ENCODE results near the gene PKNOX1.
"Not testable (repeated sequence)": the region's sequence is repeated elsewhere in the genome, so short reads cannot be mapped to it uniquely, and the experiment has no call there.

Gene PKNOX1, protein sequence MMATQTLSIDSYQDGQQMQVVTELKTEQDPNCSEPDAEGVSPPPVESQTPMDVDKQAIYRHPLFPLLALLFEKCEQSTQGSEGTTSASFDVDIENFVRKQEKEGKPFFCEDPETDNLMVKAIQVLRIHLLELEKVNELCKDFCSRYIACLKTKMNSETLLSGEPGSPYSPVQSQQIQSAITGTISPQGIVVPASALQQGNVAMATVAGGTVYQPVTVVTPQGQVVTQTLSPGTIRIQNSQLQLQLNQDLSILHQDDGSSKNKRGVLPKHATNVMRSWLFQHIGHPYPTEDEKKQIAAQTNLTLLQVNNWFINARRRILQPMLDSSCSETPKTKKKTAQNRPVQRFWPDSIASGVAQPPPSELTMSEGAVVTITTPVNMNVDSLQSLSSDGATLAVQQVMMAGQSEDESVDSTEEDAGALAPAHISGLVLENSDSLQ

DNA sequence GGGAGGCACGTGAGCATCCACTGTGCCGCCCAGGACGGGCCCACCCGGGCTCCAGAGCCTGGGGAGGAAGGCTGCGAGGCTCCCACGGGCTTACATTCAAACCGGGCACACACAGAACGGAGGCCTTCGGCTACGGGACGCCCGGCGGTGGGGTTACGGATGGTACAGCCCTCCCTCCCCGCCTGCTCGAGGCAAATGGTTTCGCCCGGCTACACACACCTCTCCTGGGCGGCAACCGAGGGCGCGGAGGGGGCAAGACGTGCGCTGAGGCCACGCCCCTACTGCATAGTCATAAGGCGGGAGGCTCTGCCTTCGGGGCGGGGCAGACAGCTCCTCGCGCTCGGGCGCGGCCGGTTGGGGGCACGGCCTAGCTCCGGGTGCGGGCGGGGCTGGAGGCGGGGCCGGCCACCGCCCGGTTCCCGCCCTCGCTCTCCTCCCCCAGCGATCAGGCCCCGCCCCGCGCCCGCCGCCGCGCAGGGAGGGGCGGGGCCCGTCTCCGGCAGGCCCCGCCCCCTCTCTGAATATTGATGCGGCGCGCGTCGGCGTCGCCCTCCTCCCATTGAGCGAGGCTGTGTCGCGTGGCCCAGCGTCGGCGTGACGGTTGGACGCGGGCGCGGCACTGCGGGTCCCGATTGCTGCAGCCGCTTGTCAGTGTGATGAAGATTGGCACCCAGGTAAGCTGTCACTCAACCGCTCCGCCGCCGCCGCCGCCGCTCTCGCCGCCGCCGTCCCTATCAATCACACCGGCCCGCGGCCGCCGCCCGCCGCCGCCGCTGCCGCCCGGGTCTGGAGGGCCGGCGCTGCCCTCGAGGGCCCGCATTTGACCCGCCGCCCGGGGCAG lies at the start of gene PKNOX1:
Gene PKNOX1 (plus strand): TSS at position 572 of the 841 bp plus-strand sequence. CDS start 29,820 bp downstream, outside the sequence.
- DNase-seq = peak; percentile 99 to 100

DNA sequence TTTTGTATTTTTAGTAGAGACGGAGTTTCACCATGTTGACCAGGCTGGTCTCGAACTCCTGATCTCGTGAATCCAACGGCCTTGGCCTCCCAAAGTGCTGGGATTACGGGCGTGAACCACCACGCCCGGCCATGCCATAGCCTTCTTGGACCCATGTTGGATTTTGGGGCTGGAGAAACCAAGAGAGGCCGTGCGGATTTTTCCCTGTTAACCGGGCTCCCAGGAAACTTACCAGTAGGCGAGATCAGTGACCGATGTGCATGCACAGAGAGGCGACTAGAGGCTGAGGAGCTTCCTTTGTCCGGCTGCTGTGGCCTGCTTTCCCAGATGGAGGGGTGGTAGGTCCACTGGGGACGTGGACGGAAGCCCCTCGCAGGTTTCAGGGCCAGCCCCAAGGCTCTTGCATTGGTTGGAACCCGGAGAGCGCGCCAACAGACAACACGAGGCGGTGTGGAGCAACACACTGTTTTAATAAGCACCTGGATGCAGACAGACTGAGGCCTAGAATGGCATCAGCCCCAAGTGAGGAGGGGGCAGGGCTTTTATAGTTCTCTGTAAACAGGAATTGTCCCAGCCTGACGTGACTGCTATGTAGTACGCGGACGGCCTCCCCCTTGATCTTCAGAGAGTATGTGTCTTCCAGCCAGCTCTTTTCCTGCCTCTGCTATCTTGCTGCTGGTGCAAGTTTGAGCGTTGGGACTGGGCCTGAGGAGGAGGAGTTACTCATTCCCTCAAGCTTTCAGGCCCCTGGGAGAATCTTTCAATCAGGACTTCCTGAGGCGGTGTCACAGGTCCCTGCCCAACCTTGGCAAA lies 49.0 kb upstream of the PKNOX1 start, which contains the start of gene ERVH48-1:
Gene ERVH48-1 (minus strand): TSS at position 517 of the 813 bp plus-strand sequence. CDS start 6,624 bp downstream, outside the sequence.
- DNase-seq = peak in 1 of 2 donors; percentile 29

DNA sequence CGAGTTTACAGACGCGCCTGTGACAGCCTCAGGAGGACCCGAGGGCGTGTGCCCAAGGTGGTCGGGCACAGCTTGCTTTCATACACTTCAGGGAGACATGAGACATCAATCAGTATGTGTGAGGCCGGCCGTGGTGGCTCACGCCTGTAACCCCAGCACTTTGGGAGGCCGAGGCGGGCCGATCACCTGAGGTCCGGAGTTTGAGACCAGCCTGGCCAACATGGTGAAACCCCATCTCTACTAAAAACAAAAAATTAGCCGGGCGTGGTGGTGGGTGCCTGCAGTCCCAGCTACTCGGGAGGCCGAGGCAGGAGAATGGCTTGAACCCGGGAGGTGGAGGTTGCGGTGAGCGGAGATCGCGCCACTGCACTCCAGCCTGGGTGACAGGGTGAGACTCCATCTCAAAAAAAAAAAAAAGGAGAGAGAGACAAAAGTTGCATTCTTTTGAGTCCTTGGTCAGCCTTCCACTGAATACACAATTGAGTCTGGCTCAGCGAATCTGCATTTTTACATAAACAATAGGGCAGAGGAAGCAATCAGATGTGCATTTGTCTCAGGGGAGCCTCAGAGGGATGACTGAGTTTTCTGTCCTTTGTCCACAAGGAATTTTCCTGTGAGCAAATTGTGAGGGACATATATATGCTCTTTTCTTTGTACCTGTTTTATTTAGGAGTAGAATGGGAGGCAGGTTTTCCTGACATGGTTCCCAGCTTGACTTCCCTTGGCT lies 46.7 kb upstream of the PKNOX1 start:
- DNase-seq = not testable (repeated sequence)

DNA sequence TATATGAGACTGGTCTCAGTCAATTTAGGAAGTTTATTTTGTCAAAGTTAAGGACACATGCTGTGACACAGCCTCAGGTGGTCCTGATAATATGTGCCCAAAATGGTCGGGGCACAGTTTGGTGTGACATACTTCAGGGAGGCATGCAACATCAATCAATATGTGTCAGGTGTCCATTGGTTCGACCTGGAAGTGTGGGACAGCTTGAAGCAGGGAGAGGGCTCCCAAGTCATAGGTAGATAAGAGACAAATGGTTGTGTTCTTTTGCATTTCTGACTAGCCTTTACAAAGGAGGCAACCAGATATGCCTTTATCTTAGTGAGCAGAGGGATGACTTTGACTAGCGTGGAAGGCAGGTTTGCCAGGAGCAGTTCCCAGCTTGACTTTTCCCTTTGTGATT lies 44.4 kb upstream of the PKNOX1 start:
- DNase-seq = no peak

DNA sequence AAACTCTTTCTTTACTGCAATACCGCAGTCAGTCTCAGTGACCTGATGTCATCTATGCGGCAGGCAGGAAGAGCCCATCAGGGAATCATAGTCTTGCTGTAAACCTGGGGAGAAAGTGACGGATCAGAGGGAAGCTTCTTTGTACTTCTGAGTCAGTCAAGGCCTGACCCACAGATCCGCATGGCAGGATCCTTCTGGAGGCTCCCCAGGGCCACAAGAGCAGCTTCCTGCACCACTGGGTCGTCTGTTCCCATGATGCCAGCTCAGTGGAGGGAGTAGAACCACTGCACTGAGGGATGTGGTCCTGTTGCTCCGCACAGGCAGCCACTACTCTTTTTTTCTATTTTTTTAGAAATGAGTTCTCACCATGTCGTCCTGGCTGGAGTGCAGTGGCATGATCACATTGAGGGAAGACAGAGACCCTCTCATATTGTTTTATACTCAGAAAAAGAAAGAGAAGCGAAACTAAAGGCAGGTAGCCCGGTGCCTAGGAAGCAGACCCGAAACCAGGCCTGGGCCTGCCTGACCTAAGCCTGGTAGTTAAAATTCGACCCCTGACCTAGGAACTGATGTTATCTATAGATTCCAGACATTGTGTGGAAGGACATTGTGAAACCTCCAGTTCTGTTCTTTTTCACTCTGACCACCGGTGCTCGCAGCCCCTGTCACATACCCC lies 42.7 kb upstream of the PKNOX1 start:
- no peak for DNase-seq

DNA sequence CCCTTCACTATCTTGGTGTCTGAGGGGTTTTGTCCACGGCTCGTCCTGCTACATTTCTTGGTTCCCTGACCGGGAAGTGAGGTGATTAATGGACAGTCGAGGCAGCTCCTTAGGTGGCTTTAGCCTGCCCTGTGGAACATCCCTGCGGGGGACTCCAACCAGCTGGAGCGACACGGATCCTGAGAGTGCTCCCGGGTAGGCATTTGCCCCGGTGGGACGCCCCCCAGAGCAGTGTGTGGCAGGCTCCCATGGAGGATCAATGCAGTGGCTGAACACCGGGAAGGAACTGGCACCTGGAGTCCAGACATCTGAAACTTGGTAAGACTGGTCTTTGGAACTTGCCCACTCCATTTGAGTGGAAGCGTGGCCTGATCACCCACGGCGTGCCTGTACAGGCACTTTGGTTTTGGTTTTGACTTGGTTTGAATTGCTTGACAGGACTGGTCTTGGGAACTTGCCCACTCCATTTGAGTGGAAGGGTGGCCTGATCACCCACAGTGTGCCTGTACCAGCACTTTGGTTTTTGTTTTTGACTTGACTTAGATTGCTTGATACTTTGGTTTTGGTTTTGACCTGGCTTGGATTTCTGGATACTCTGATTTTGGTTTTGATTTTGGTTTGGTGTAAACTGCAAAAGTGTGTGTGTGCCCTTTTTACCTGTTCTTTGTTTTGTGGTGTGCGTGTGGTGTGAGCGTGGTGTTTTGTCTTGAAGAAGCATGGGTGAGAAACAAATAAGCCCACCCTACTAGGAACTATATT lies 41.8 kb upstream of the PKNOX1 start:
- not testable (repeated sequence) for DNase-seq

DNA sequence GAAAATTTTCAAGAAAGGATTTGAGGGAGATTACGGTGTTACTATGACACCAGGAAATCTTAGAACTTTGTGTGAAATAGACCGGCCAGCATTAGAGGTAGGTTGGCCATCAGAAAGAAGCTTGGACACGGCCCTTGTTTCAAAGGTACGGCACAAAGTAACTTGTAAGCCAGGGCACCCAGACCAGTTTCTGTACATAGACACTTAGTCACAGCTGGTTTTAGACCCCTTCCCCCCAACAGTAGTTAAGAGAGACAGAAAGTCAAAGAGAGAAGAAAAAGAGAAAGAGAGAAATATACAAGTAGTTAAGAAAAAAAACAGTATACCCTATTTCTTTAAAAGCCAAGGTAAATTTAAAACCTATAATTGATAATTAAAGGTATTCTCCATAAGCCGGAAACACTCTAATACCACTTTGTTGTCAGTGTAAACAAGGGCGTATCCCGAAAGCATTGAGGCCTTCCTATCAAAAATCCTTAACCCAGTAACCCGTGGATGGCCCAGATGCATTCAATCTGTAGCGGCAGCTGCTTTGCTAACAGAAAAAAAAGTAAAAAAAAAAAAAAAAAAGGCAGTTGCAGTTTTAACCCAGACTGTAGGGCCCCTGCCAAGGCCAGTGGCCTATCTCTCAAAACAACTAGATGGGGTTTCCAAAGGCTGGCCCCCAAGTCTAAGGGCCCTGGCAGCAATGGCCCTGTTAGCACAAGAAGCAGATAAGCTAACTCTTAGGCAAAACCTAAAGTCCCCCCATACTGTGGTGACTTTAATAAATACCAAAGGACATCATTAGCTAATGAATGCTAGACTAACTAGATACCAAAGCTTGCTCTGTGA lies 41.0 kb upstream of the PKNOX1 start:
- DNase-seq = not testable (repeated sequence)

DNA sequence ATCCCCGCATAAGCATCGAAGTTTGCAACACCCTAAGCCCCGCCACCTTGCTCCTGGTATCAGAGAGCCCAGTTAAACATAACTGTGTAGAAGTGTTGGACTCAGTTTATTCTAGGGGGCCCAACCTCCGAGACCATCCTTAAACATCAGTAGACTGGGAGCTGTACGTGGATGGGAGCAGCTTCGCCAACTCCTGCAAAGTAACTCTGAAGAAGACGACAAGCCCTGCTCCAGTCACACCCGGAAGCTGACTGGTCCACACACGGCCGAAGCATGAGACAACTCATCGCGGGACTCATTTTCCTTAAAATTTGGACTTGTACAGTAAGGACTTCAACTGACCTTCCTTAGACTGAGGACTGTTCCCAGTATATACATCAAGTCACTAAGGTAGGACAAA lies 40.4 kb upstream of the PKNOX1 start:
- DNase-seq = not testable (repeated sequence)

DNA sequence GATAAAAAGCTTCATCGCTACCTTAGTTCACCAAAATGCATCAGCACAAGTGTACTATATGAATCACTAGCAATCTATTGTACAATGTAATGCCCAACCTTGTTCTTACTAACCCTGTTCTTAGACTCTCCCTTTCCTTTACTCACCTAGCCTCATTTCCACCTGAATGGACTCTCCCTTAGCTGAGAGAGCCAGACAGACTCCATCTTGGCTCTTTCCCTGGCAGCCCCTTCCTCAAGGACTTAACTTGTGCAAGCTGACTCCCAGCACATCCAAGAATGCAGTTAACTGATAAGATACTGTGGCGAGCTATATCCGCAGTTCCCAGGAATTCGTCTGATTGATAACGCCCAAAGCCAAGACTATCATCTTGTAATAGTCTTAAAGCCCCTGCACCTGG lies 38.0 kb upstream of the PKNOX1 start:
- not testable (repeated sequence) for DNase-seq

DNA sequence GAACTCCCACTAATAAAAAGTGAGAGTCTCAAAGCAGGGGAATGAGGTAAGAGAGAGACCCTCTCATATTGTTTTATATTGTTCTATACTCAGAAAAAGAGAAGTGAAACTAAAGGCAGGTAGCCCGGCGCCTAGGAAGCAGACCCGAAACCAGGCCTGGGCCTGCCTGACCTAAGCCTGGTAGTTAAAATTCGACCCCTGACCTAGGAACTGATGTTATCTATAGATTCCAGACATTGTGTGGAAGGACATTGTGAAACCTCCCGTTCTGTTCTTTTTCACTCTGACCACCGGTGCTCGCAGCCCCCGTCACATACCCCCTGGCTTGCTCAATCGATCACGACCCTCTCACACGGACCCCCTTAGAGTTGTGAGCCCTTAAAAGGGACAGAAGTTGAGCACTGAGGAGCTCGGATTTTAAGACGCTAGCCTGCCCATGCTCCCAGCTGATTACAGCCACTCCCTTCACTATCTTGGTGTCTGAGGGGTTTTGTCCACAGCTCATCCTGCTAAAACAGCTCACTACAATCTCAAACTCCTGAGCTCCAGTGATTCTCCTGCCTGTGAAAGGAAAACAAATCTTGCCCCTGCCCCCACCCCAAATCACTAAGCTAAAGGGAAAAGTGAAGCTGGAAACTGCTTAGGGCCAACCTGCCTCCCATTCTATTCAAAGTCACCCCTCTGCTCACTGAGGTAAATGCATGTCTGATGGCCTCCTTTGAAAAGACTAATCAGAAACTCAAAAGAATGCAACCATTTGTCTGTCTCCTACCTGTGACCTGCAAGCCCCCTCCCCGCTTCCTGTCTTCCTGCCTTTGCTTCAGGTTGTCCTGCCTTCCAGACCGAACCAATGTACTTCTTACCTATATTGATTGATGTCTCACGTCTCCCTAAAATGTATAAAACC lies 37.1 kb upstream of the PKNOX1 start:
- DNase-seq = not testable (repeated sequence)

DNA sequence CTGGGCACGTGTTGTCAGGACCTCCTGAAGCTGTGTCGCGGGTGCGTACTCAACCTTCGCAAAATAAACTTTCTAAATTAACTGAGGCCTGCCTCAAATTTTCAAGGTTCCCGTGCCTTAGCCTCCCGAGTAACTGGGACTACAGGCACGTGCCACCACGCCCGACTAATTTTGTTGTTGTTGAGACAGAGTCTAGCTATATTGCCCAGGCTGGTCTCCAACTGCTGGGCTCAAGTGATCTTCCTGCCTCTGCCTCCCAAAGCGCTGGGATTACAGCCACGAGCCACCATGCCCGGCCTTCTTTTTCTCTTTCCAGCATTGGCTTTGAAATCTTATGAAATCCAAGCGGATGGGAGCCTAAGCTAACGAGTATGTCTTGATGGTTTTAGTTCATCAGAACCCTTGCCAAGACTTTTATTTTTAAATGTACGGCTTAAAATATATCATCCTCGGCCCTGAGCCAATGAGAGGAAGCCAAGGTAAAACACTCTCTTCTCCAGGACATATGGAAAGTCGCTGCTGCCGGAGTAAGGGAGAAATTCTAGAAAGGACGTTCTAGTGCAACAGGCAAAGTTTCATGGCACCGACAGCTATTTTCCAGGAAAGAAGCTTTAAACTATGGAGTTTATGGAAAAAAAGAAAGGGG lies 36.3 kb upstream of the PKNOX1 start:
- no peak for DNase-seq

DNA sequence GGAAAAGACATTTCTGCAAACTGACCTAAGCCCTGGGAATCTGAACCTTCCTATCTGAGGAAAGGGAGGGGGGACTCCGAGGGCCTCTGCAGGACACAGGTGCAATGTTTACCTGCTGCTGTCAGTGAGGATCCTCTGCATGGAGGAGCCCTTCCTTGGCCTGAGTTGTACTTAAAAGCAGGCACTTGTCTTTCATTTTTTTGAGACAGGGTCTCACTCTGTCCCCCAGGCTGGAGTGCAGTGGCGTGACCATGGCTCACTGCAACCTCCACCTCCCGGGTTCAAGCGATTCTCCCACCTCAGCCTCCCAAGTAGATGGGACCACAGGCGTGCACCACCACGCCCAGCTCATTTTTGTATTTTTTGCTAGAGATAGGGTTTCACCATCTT lies 35.8 kb upstream of the PKNOX1 start:
- DNase-seq = not testable (repeated sequence)

DNA sequence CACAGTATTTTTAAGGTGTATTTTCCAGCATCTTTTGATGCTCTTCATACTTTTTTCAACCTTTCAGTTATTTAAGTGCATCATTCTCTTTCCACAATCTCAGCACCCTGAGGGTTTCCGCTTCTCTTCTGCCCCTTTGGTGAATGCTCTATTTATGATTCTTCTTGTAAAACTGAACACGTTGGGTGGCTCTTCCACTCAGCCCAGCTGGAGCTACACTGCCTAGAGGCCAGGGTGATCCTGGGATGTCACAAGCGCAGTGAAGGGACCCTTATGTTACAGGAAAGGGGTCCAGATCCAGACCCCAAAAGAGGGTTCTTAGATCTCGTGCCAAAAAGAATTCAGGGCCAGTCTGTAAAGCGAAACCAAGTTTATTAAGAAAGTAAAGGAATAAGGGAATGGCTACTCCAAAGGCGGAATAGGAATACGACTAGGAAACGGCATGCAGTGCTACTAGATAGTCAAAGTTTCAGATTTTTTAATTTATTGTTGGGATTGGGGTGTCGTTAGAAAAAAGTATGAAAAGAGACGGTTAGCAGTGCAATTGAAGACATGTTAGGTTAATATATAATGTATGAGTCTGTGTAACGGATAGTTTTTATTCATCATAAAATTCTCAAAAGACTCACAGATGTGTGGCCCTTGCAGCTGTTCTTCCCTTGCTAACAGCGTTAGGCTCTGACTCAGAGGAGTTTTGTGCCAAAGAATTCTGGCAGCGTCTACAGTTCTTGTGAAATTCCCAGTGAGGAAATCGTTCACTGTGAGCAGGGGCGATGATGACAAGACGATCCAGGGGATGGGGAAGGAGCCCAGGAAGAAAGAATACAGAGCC lies 34.6 kb upstream of the PKNOX1 start:
- DNase-seq = no peak

DNA sequence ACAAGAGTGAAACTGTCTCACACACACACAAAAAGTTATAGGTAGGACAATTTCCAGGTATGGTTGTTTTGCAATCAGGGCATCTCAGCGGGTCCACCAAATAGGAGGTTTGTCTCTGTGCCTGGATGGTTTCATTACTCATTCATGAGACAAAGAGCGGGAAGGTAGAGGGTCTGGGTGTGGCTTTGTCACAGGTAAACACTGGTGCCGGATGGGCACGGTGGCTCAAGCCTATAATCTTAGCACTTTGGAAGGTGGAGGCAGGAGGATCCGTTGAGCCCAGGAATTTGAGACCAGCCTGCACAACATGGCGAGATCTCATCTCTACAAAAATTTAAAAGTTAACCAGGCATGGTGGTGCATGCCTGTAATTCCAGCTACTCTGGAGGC lies 32.7 kb upstream of the PKNOX1 start:
- no peak for DNase-seq

DNA sequence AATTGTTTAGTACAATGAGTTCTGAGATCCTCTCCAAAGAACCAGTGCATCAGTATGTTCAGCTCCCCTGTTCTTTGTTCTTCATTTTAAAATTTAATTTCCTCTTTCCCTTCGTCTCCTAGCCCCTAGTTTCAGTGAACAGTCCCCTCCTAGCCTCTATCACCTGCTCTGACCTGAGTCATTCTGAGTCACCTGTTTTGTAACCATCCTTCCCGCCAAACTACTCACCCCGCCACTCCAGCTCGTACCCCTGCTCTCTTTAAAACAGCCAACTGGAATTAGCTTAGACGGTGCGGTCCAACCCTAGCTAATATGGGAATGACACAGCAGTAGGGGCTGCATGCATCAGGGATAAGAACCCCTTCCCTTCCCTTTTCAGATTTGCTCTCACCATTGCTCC lies 32.1 kb upstream of the PKNOX1 start:
- DNase-seq = no peak

DNA sequence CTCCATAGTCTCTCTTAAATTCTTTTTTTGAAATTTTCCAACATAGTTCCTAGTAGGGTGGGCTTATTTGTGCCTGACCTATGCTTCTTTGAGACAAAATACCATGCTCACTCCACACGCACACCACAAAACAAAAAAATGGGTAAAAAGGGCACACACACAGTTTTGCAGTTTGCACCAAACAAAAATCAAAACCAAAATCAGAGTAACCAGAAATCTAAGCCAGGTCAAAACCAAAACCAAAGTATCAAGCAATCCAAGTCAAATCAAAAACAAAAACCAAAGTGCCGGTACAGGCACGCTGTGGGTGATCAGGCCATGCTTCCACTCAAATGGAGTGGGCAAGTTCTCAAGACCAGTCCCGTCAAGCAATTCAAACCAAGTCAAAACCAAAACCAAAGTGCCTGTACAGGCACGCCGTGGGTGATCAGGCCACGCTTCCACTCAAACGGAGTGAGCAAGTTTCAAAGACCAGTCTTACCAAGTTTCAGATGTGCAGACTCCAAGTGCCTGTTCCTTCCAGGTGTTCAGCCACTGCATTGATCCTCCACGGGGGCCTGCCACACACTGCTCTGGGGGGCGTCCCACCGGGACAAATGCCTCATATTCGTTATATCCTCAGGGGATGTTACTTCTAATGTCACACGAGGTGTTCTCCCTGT lies 25.1 kb upstream of the PKNOX1 start:
- peak in 1 of 2 donors; percentile 12 for DNase-seq

DNA sequence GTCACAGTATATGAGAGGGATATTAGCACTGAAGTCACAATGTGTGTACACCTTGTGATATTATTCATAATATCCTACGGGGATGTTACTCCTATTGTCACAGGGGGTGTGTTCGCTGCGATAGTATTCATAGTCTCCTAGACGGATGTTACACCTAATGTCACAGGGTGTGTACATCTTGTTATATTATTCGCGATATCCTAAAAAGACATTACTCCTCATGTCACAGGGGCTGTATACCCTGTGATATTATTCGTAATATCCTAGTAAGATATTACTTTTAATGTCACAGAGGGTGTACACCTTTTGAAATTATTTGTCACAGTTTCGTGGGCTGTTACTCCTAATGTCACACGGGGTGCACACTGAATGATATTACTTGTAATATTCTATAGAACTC lies 23.2 kb upstream of the PKNOX1 start:
- DNase-seq = not testable (repeated sequence)
